VCaP (cell line): ENCODE measurements around the gene PAQR8.

Source experiments
- H3K27ac ChIP-seq: fragments of 450-650 bp; 2 replicates; pipeline ENCODE4 v1.5.1; 2017
- TF ChIP-seq, protein P1 (sequence below): fragments of 450-650 bp; conservative IDR thresholded peaks from 2 replicates; pipeline ENCODE4 v1.5.1; 2017; ENCODE audit warnings: mild to moderate bottlenecking, moderate library complexity

Gene PAQR8

DNA sequence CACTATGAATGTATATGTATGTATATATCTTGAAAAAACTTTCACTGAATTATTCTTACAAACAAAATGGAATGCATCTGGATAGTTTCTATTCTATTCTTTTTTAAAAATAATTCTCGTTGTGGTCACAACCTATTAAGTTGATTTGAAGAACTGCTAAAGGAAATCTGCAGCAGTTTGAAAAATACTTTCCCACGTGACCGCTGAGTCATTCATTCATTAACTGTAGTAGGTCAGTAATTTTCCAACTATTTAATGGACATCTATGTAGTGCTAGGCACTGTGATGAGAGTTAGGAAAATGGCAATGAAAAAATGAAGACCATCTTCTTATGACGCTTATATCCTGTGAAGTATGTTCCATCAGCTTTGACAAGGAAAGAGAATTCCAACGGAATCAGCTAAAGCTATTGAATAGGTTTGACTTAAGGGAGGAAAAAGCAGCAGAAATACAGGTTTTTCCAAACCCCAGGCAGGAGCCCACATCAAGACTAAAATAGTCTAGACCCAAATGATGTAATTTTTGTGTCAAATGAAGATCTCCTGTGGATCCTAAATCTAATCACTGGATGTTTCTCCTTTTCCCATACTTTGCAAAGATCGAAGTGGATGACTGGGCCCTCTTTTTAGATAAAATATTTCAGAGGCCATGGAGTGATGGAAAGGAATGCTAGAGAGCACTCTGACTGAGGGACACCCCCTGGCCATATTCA is 54.1 kb downstream of the PAQR8 start:
- TF ChIP-seq, protein P1, sequence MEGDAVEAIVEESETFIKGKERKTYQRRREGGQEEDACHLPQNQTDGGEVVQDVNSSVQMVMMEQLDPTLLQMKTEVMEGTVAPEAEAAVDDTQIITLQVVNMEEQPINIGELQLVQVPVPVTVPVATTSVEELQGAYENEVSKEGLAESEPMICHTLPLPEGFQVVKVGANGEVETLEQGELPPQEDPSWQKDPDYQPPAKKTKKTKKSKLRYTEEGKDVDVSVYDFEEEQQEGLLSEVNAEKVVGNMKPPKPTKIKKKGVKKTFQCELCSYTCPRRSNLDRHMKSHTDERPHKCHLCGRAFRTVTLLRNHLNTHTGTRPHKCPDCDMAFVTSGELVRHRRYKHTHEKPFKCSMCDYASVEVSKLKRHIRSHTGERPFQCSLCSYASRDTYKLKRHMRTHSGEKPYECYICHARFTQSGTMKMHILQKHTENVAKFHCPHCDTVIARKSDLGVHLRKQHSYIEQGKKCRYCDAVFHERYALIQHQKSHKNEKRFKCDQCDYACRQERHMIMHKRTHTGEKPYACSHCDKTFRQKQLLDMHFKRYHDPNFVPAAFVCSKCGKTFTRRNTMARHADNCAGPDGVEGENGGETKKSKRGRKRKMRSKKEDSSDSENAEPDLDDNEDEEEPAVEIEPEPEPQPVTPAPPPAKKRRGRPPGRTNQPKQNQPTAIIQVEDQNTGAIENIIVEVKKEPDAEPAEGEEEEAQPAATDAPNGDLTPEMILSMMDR: no peak
- no peak overlapping the region for H3K27ac ChIP-seq

DNA sequence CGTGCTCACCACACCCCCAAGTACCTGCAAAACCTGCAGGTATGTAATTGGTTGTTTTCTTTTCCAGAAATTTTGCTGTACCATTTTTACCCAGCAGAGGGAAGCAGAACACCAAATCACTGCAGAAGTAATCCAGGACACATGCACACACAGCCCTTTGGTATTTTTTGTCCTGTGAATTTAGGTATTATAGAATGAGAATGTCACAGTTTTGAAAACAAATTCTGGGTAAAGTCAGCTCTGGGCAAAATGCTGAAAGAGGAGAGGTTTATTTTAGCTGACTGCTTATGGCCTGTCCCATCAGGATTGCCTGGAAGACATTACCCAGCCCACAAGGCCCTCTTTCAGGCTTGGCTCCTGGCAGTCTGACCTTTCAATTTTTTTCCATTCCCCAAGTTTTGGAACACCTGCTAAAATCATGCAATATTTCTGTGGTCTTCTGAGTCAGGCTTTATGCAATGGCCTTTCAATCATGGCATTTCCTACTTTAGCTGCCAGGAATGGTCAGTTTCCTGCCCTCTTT is 54.7 kb downstream of the PAQR8 start:
- TF ChIP-seq, protein P1: peak; percentile 80
- no peak overlapping the region for H3K27ac ChIP-seq

DNA sequence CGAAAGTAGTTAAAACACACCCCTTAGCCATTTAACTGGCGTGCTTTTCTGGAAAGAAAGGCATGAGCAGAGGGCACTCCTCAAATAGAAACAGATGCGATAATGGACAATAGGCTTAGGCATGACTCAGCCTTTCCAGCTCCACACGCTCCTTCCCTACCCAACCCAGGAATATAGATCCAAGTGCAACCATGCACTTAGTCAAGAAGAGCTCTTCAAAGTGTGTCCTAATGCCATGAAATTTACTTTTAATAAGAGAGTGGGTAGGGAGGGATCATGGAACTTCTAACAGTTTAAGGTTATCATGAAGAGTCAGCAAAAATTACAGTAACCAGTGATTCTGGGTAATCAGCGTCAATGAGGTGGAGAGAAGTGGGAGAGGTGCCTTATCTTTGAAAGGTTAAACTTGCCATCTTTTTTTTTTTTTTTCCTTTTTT is 55.7 kb downstream of the PAQR8 start:
- no peak overlapping the region for H3K27ac ChIP-seq

DNA sequence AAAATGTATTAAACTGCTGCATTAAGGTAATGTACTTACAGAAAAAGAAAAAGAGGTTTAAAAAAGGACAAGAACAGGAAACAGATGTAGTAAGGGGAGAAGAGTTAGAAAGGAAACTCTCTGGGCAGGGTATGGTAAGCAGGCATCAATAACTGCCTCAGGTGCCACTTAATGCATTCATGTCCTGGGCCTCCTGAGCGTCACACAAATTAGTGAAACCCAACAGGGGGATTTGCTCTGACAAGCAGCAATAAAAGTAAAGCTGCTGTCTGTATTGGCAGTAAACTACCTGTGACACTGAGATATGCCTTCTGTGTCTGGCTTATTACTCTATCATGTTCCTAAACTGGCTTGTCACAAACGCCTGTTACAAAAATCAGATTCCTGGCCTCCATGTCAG is 56.7 kb downstream of the PAQR8 start:
- H3K27ac ChIP-seq: no peak overlapping the region

More for the DNA sequence above, 55.7 kb downstream of the PAQR8 start:
- TF ChIP-seq, protein P1: no peak

DNA sequence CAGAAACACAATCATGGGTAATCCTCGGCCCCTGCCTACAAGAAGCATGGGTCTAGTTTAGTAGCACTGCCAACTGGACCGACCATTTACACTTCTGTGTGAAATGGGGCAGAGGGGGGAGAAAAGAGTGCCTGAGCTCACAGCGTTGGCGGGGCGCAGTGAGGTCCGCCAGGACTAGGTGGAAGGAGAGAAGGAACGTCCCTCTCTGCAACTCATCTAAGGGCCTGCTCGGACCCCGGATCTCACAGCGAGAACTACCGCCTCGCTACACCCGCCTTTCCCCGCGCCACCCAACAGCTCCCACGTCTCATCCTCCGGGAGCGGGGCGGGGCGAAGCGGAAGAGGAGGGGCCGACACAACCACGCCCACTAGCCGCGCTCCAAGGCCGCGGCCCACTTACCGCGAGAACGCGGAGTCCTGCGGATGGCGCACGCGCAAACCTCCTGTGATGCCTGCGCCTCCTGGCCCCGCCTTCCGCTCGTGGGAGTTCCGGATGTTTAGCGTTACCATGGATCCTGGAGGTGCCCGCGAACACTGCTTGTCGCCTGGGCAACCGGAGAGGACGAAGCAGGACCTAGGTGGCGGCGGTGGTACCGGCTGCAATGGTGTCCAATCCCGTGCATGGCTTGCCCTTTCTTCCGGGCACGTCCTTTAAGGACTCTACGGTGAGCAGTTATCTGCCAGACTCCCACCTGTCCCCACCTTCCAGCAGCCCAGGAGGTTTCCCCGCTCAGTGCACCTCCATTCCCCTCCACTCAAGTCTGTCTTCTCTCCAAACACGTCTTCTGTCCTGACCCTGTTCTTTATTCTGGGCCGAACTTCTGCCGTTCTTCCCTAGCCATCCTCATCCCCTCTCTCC is 58.1 kb downstream of the PAQR8 start, which contains the start of gene EFHC1:
EFHC1 (plus strand) TSS at position 534 of the 859 bp plus-strand sequence; CDS start at position 603, 69 bp downstream.
- TF ChIP-seq, protein P1: no peak
- peak within 1 kb of the TSS; percentile 74 for H3K27ac ChIP-seq

More for the DNA sequence above, 56.7 kb downstream of the PAQR8 start:
- TF ChIP-seq, protein P1: no peak

DNA sequence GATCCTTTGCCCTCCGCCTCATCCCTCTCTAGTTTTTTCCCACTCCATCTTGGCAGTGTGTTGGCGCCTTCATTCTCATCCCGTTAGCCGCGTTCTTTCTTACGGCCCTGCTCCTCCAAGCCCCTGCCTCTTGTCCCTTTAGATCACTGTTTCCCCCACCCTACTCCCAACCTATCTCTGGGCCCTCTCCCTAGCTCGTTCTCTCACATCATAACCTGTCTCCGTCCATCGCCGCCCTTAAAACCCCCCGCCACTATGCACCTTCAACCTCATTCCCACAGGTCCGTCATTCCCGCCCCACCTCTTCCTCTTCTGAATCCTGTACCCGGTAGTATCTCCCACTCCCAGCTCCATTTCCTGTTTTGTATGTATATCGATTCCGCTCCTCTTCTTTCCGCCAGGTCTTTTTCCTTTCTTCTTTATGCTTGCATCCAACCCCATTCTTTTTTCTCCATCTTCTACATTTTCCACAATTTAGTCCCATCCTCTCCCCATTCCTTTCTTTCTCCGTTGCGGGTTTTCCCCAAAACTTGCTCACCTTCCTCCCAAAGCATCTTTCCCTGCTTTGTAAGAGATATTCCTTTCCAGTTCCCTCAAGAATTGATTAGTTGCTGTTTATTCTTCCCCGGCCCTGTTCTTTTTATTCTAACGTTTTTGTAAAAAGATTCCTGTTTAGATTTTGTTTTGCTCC is 58.9 kb downstream of the PAQR8 start:
- peak overlapping the region; percentile 74 for H3K27ac ChIP-seq
- TF ChIP-seq, protein P1: no peak
